Activated CD8-positive, alpha-beta T cell treated with anti-CD3 and anti-CD28 coated beads for 36 hours (primary cell): ENCODE results near the gene ATG2A. TPM values are rescaled to one million over a fixed set of nuclear protein-coding genes. Genes with fewer than 3 reads are reported as not detected.

Experiments used
- ATAC-seq: fragments of 200-7000 bp; cut with Tn5 transposase; one replicate; pipeline ENCODE4 v1.10.0; 2021; ENCODE audit warnings: mild to moderate bottlenecking, moderate library complexity
- CTCF ChIA-PET: fragments of 350-600 bp; sonication (Branson Sonifier 250); formaldehyde crosslinking; loops from one replicate; lab custom pipeline; 2021; ENCODE audit warnings: antibody characterized with exemption; lab: Charles Lee
- POLR2A ChIA-PET: fragments of 350-600 bp; sonication (Branson Sonifier 250); formaldehyde crosslinking; loops from one replicate; lab custom pipeline; 2021; ENCODE audit warnings: antibody characterized with exemption; lab: Charles Lee
- DNase-seq: peaks from one replicate; pipeline ENCODE4 v3.0.0-alpha.2; 2020
- H3K27ac Mint-ChIP-seq: one replicate; pipeline ENCODE4 v1.8.0; 2021; ENCODE audit warnings: mild to moderate bottlenecking, mixed read lengths
- H3K27me3 Mint-ChIP-seq: one replicate; pipeline ENCODE4 v1.8.0; 2021; ENCODE audit warnings: mixed read lengths
- H3K36me3 Mint-ChIP-seq: one replicate; pipeline ENCODE4 v1.8.0; 2021; ENCODE audit warnings: low read depth, mixed read lengths
- H3K4me1 Mint-ChIP-seq: one replicate; pipeline ENCODE4 v1.8.0; 2021; ENCODE audit warnings: low read depth, mixed read lengths
- H3K4me3 Mint-ChIP-seq: one replicate; pipeline ENCODE4 v1.8.0; 2021; ENCODE audit warnings: mild to moderate bottlenecking, moderate library complexity, mixed read lengths
- H3K9me3 Mint-ChIP-seq: one replicate; pipeline ENCODE4 v1.8.0; 2021; ENCODE audit warnings: mixed read lengths
- intact Hi-C: fragments of 100-400 bp; cut with micrococcal nuclease; formaldehyde crosslinking; loops from one replicate; pipeline ENCODE4 v1.10.0; 2022
- total RNA-seq, 2 experiments: library from RNA; stranded (reverse); gene quantifications; one replicate each; pipeline ENCODE4 v1.2.3, GENCODE V29; 2021
- TF ChIP-seq, protein P1 (sequence below): fragments of 200-600 bp; IDR thresholded peaks from one replicate; pipeline ENCODE4 v1.8.0; 2022; ENCODE audit warnings: antibody characterized with exemption, mild to moderate bottlenecking

Gene ATG2A
- total RNA-seq, 2 experiments from 2014 or later, result 17.1 to 17.5 TPM

DNA sequence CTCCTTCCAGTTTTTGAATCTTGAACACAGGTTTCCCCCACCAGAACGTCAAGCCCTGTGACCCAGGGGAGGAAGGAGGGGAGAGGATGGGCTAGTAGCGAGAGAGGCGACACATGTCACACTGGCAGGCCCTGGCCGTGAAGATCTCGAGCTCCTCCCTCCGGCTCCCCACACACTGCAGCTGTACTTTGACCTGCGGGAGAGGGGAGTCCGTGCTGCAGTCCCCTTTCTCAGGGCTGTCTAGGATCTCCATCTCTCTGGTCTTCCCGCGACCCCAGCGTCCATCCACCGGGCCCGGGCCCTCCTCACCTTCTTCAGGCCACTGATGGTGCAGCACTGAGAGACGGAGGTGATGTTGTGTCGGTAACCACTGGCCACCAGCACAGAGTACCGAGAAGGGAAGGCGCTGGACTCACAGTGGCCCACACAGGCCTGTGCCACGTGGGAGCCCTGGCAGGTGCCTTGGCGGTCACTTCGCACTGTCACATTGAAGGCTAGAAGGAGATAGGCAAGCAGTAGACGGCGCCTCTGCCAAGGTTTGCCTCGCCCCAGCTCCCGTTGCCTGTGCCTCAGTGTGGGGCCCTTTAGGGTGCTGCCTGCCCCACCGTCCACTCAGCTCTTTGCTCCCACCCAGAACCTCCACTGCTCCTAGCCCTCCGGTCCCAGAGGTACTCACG is 17.8 kb upstream of the ATG2A start:
- CTCF ChIA-PET, result no interaction called here
- intact Hi-C loops, result no loop called here
- Mint-ChIP-seq H3K4me1 (no peaks in the 10 kb centered on the region), H3K9me3 (no peaks in the 10 kb centered on the region), H3K27ac (no peak overlapping the region), H3K36me3 (no peaks in the 10 kb centered on the region), H3K27me3 (peaks cover 2% of the 10 kb centered on the region), H3K4me3 (no peak overlapping the region)
- no peak for DNase-seq
- TF ChIP-seq, protein P1, sequence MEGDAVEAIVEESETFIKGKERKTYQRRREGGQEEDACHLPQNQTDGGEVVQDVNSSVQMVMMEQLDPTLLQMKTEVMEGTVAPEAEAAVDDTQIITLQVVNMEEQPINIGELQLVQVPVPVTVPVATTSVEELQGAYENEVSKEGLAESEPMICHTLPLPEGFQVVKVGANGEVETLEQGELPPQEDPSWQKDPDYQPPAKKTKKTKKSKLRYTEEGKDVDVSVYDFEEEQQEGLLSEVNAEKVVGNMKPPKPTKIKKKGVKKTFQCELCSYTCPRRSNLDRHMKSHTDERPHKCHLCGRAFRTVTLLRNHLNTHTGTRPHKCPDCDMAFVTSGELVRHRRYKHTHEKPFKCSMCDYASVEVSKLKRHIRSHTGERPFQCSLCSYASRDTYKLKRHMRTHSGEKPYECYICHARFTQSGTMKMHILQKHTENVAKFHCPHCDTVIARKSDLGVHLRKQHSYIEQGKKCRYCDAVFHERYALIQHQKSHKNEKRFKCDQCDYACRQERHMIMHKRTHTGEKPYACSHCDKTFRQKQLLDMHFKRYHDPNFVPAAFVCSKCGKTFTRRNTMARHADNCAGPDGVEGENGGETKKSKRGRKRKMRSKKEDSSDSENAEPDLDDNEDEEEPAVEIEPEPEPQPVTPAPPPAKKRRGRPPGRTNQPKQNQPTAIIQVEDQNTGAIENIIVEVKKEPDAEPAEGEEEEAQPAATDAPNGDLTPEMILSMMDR, result no peak
- POLR2A ChIA-PET, result interaction anchor here (2.2 kb wide), 1 partner anchor 10 kb away, joined by 9 read pairs; the partner anchor contains the start of gene PPP2R5B
- no peak for ATAC-seq

GRCh38 chr11:64933935-64934681 is 17.1 kb upstream of the ATG2A start:
- TF ChIP-seq, protein P1, result no peak
- H3K4me3 Mint-ChIP-seq, result no peak overlapping the region
- intact Hi-C loops, result no loop called here
- no peaks in the 10 kb centered on the region for H3K4me1 Mint-ChIP-seq
- no peaks in the 10 kb centered on the region for H3K36me3 Mint-ChIP-seq
- H3K27ac Mint-ChIP-seq, result no peak overlapping the region
- H3K9me3 Mint-ChIP-seq, result no peaks in the 10 kb centered on the region
- no peak for ATAC-seq
- CTCF ChIA-PET, result interaction anchor here (1.3 kb wide), 1 partner anchor 46 kb away, joined by 3 read pairs; no protein-coding TSS in a partner anchor
- H3K27me3 Mint-ChIP-seq, result peaks cover 2% of the 10 kb centered on the region
- POLR2A ChIA-PET, result interaction anchor here (1.2 to 2.2 kb wide), 2 partner anchors 10 kb away, joined by 3 to 9 read pairs; partner anchors contain the start of gene PPP2R5B
- DNase-seq, result no peak

- no peaks in the 10 kb centered on the region for H3K27me3 Mint-ChIP-seq
- no peaks in the 10 kb centered on the region for H3K4me1 Mint-ChIP-seq
- TF ChIP-seq, protein P1, result no peak
- intact Hi-C loops, result no loop called here
- POLR2A ChIA-PET, result interaction anchor here (1.2 to 2.2 kb wide), 3 partner anchors 9 to 38 kb away, joined by 3 to 9 read pairs (median 5); partner anchors contain the start of genes MAJIN and PPP2R5B
- ATAC-seq (no peak), DNase-seq (no peak)
- no peaks in the 10 kb centered on the region for H3K9me3 Mint-ChIP-seq
- no peak overlapping the region for H3K4me3 Mint-ChIP-seq
- CTCF ChIA-PET, result interaction anchor here (1.3 kb wide), 1 partner anchor 45 kb away, joined by 3 read pairs; no protein-coding TSS in a partner anchor
- H3K36me3 Mint-ChIP-seq, result no peaks in the 10 kb centered on the region
- no peak overlapping the region for H3K27ac Mint-ChIP-seq
These were observed 16.4 kb upstream of the ATG2A start for GRCh38 chr11:64933213-64933934.

DNA sequence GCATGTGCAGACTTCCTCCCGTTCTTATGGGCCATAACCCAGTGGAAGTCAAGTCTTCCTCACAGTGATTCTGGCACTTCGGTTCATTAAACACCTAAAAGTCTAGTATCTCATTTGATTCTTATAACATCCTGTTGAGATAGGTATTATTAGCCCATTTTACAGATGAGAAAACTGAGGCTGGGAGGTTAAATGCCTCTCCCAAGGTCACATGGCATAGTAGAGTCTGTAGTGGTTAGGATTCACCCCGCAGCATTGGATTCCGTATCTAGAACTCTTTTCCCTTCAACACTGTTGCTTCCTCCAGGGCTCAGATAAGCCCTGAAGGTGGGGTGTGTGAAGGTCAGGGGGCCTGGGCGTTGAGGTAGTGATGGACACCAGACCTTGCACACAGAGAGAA is 15.3 kb upstream of the ATG2A start:
- no peak overlapping the region for H3K4me3 Mint-ChIP-seq
- POLR2A ChIA-PET, result interaction anchor here (1.9 to 2.2 kb wide), 2 partner anchors 8 to 39 kb away, joined by 5 to 9 read pairs; partner anchors contain the start of genes MAJIN and PPP2R5B
- ATAC-seq (no peak), DNase-seq (no peak)
- H3K36me3 Mint-ChIP-seq, result peaks cover 2% of the 10 kb centered on the region
- no peaks in the 10 kb centered on the region for H3K4me1 Mint-ChIP-seq
- no peaks in the 10 kb centered on the region for H3K9me3 Mint-ChIP-seq
- CTCF ChIA-PET, result no interaction called here
- TF ChIP-seq, protein P1, result no peak
- no peak overlapping the region for H3K27ac Mint-ChIP-seq
- intact Hi-C loops, result no loop called here
- no peaks in the 10 kb centered on the region for H3K27me3 Mint-ChIP-seq
